ENCODE measurements around the gene TFDP2. TPM values are rescaled to one million over a fixed set of nuclear protein-coding genes. Genes with fewer than 3 reads are reported as not detected.

TFDP2 gene
- total and polyA plus RNA-seq, 2 of the 8 experiments (the other 6 are each of a cell fraction or from before 2014, with no cell fraction given), result 41.1 to 119 TPM

- no peak overlapping the region for H3K9ac ChIP-seq (replicated peaks in 1 of 4; ENCODE audit: extremely low read depth in 1 of 4, low read depth in 3 of 4, low read length in 3 of 4)
- ChIA-PET CTCF (ENCODE audit: partially characterized antibody) (interaction anchor here (0.7 to 1.2 kb wide), 2 partner anchors 8 to 77 kb away, joined by 3 to 4 read pairs; no protein-coding TSS in a partner anchor), POLR2A (ENCODE audit: partially characterized antibody) (no interaction called here)
- no peak overlapping the region for H3K56ac ChIP-seq (replicated peaks; ENCODE audit: insufficient read length, low read depth, low read length)
- no peak overlapping the region for H3K23ac ChIP-seq (ENCODE audit: insufficient read length)
- no peak overlapping the region for H3K14ac ChIP-seq (ENCODE audit: insufficient read length)
- no peak overlapping the region for H2BK5ac ChIP-seq (ENCODE audit: low read depth, low read length)
- H2AK5ac ChIP-seq (ENCODE audit: low read depth, low read length), result no peak overlapping the region
- no peaks in the 10 kb centered on the region for H3K9me3 ChIP-seq (ENCODE audit: insufficient read depth in 2 of 2, low read depth in 1 of 2, low read length in 1 of 2)
- H3K79me1 ChIP-seq (ENCODE audit: low read depth, low read length), result no peaks in the 10 kb centered on the region
- H3K4me2 ChIP-seq (ENCODE audit: insufficient read depth in 1 of 2, low read depth in 2 of 2, low read length in 2 of 2), result no peak overlapping the region
- H2BK12ac ChIP-seq (ENCODE audit: low read depth, low read length), result no peak overlapping the region
- H4K8ac ChIP-seq (ENCODE audit: extremely low read depth, insufficient read depth, low read length), result no peak overlapping the region
- H3K36me3 ChIP-seq (ENCODE audit: control insufficient read depth in 2 of 4, insufficient read depth in 4 of 4, low read length in 3 of 4), result no peaks in the 10 kb centered on the region
- TF ChIP-seq CHD1 (IDR thresholded peaks at IDR 0.05; ENCODE audit: low read depth, low read length), result no peak
- no peak for TF ChIP-seq CTBP2 (IDR thresholded peaks at IDR 0.05; ENCODE audit: borderline replicate concordance, insufficient read depth, insufficient read length, low read length)
- no peak for TF ChIP-seq TBP (IDR thresholded peaks at IDR 0.05; ENCODE audit: low read depth, low read length)
- TF ChIP-seq TAF7 (optimal IDR thresholded peaks at IDR 0.05; ENCODE audit: borderline replicate concordance, low read depth, low read length), result no peak
- no peak for TF ChIP-seq CEBPB (IDR thresholded peaks at IDR 0.05; ENCODE audit: low read depth, low read length)
- no peak for TF ChIP-seq MAFK (IDR thresholded peaks at IDR 0.05; ENCODE audit: low read depth, low read length)
- H2BK20ac ChIP-seq (ENCODE audit: low read length), result no peak overlapping the region
- no peaks in the 10 kb centered on the region for H3K23me2 ChIP-seq (ENCODE audit: low read depth, low read length)
- H3K27me3 ChIP-seq (replicated peaks in 1 of 4; ENCODE audit: control insufficient read depth in 3 of 4, extremely low read depth in 1 of 4, insufficient read depth in 3 of 4, low read length in 3 of 4), result no peaks in the 10 kb centered on the region
- no peaks in the 10 kb centered on the region for H4K20me1 ChIP-seq (replicated peaks in 1 of 2; ENCODE audit: control insufficient read depth in 1 of 2, insufficient read depth in 2 of 2, low read length in 2 of 2)
- H2BK120ac ChIP-seq (replicated peaks; ENCODE audit: low read depth, low read length), result no peak overlapping the region
- H3K79me2 ChIP-seq (ENCODE audit: control insufficient read depth in 1 of 2, insufficient read depth in 2 of 2, low read length in 2 of 2), result peaks cover 0 to 16% of the 10 kb centered on the region in 2 experiments; a peak in 3 of 4 replicates
- no peak overlapping the region for H4K91ac ChIP-seq (replicated peaks; ENCODE audit: insufficient read length, low read length)
- no peak overlapping the region for H3K27ac ChIP-seq (ENCODE audit: low read depth, low read length)
- H3K4me3 ChIP-seq (ENCODE audit: extremely low read depth in 1 of 4, insufficient read depth in 2 of 4, low read depth in 3 of 4, low read length in 4 of 4), result no peak overlapping the region
- H3K4me1 ChIP-seq (replicated peaks in 1 of 4; ENCODE audit: control insufficient read depth in 3 of 4, insufficient read depth in 4 of 4, low read length in 3 of 4), result peaks cover 0 to 3% (median under 1%) of the 10 kb centered on the region in 4 experiments; a peak in 1 of 7 replicates
- no peak for FAIRE-seq
- no peak overlapping the region for H4K5ac ChIP-seq (ENCODE audit: insufficient read length, low read depth, low read length)
- no peak for DNase-seq (ENCODE audit: low read depth in 1 of 2, low spot score in 2 of 2)
- H2AFZ ChIP-seq (ENCODE audit: low read length), result no peak overlapping the region
- H3K18ac ChIP-seq (ENCODE audit: extremely low read depth, low read length), result no peak overlapping the region
- no peak overlapping the region for H3K4ac ChIP-seq (replicated peaks; ENCODE audit: insufficient read length, low read depth, low read length)
- H2BK15ac ChIP-seq (ENCODE audit: low read length), result no peak overlapping the region
Measured at GRCh38 chr3:142031575-142031974, 117.8 kb downstream of the TFDP2 start.

Measured in H1 (cell line).